ENCODE data around the gene PAX2. TPM values are rescaled to one million over a fixed set of nuclear protein-coding genes. Genes with fewer than 3 reads are reported as not detected.

The PAX2 gene
- total and polyA plus RNA-seq, 2 of the 13 experiments (the other 11 are each of a cell fraction or from before 2014, with no cell fraction given) = not detected

GRCh38 chr10:100709146-100710082, 36.0 kb upstream of the PAX2 start:
- Histone ChIP-seq H3K79me2 (ENCODE audit: insufficient read depth, low read length) (no peaks in the 10 kb centered on the region), H3K9ac (ENCODE audit: insufficient read depth, low read depth, low read length) (no peak overlapping the region), H3K9me3 (ENCODE audit: low read length) (no peaks in the 10 kb centered on the region), H3K27ac (ENCODE audit: extremely low read length, insufficient read depth, low read length) (no peak overlapping the region), H3K4me3 (replicated peaks in 1 of 3; ENCODE audit: insufficient read depth in 1 of 3, low read depth in 2 of 3, low read length in 3 of 3) (no peak overlapping the region), H3K4me1 (ENCODE audit: insufficient read depth, low read length) (no peaks in the 10 kb centered on the region), H2AFZ (ENCODE audit: low read length) (no peak overlapping the region), H3K36me3 (replicated peaks in 1 of 2; ENCODE audit: control insufficient read depth in 1 of 2, insufficient read depth in 2 of 2, low read length in 2 of 2) (no peaks in the 10 kb centered on the region), H4K20me1 (ENCODE audit: insufficient read depth, low read length) (no peaks in the 10 kb centered on the region; the same call in 1 of the 2 replicates), H3K4me2 (ENCODE audit: low read depth, low read length) (no peak overlapping the region), H3K27me3 (ENCODE audit: control insufficient read depth in 1 of 2, insufficient read depth in 2 of 2, low read length in 2 of 2) (peaks cover 16 to 52% of the 10 kb centered on the region in 2 experiments)
- no TSS peak for BruUV-seq (replicated peaks)
- WGBS (ENCODE audit: low lambda C conversion rate) = 18% methylated on average over 19 of the region's 26 CpGs
- intact Hi-C loops (cut with micrococcal nuclease; ENCODE audit: unreplicated experiment) (no loop called here), in situ Hi-C loops (cut with HindIII; ENCODE audit: extremely low pct_ligation_motif_present, low pct_unique_long_range_greater_than_20kb) (no loop called here)
- no peak for DNase-seq (ENCODE audit: low spot score)
- ATAC-seq = no peak
- CTCF ChIA-PET (ENCODE audit: low intra/inter-chr PET ratio, low total read pairs) = no interaction called here
- FAIRE-seq = no peak
- POLR2A ChIA-PET = no interaction called here
- TF ChIP-seq MXD1 (CRISPR knock-in tag; IDR thresholded peaks at IDR 0.05) = no peak
- TF ChIP-seq RAD21 (CRISPR knock-in tag; IDR thresholded peaks at IDR 0.05) = no peak
- TF ChIP-seq TEF (CRISPR knock-in tag; IDR thresholded peaks at IDR 0.05) = no peak
- no peak for TF ChIP-seq ETV6 (CRISPR knock-in tag; conservative IDR thresholded peaks at IDR 0.05)

- no peak overlapping the region; a peak in 1 of 6 replicates for H3K4me3 ChIP-seq (replicated peaks in 1 of 3; ENCODE audit: insufficient read depth in 1 of 3, low read depth in 2 of 3, low read length in 3 of 3)
- no peak overlapping the region for H3K9ac ChIP-seq (ENCODE audit: insufficient read depth, low read depth, low read length)
- no peaks in the 10 kb centered on the region for H3K9me3 ChIP-seq (ENCODE audit: low read length)
- WGBS (ENCODE audit: low lambda C conversion rate) = 19% methylated on average over 14 of the region's 48 CpGs
- BruUV-seq (replicated peaks) = no TSS peak
- H3K36me3 ChIP-seq (replicated peaks in 1 of 2; ENCODE audit: control insufficient read depth in 1 of 2, insufficient read depth in 2 of 2, low read length in 2 of 2) = no peaks in the 10 kb centered on the region
- H2AFZ ChIP-seq (ENCODE audit: low read length) = no peak overlapping the region
- no peak overlapping the region for H3K27ac ChIP-seq (ENCODE audit: extremely low read length, insufficient read depth, low read length)
- H3K4me1 ChIP-seq (ENCODE audit: insufficient read depth, low read length) = no peaks in the 10 kb centered on the region
- DNase-seq (ENCODE audit: low spot score) = no peak
- ATAC-seq = peak; percentile 57
- POLR2A ChIA-PET = no interaction called here
- no peaks in the 10 kb centered on the region for H3K79me2 ChIP-seq (ENCODE audit: insufficient read depth, low read length)
- no peak for FAIRE-seq
- peaks cover 16 to 61% of the 10 kb centered on the region in 2 experiments for H3K27me3 ChIP-seq (ENCODE audit: control insufficient read depth in 1 of 2, insufficient read depth in 2 of 2, low read length in 2 of 2)
- TF ChIP-seq PBX3 (CRISPR knock-in tag; IDR thresholded peaks at IDR 0.05; ENCODE audit: borderline replicate concordance) (no peak), GABPB1 (CRISPR knock-in tag; IDR thresholded peaks at IDR 0.05) (peak; percentile 20; the same call in 1 of the 2 replicates)
- in situ Hi-C loops (cut with HindIII; ENCODE audit: extremely low pct_ligation_motif_present, low pct_unique_long_range_greater_than_20kb) (no loop called here), intact Hi-C loops (cut with micrococcal nuclease; ENCODE audit: unreplicated experiment) (no loop called here)
- peak overlapping the region; percentile 18; the same call in 1 of the 2 replicates for H3K4me2 ChIP-seq (ENCODE audit: low read depth, low read length)
- H4K20me1 ChIP-seq (ENCODE audit: insufficient read depth, low read length) = no peaks in the 10 kb centered on the region; the same call in 1 of the 2 replicates
- CTCF ChIA-PET (ENCODE audit: low intra/inter-chr PET ratio, low total read pairs) = no interaction called here
Measured at GRCh38 chr10:100710151-100710871, 35.1 kb upstream of the PAX2 start.

Measured in HepG2 (cell line).